Hepatocyte (in vitro differentiated cells): ENCODE data around the gene MMP15. TPM values are rescaled to one million over a fixed set of nuclear protein-coding genes. Genes with fewer than 3 reads are reported as not detected.

ENCODE experiments used
- DNase-seq: peaks from one replicate; pipeline ENCODE4 v3.0.0-alpha.2; 2016; ENCODE audit warnings: low spot score
- H2AFZ ChIP-seq: fragments of 200-600 bp; sonication (generic); 2 replicates; pipeline ENCODE4 v1.6.0; 2016; ENCODE audit warnings: antibody characterized with exemption, mild to moderate bottlenecking
- H3K27ac ChIP-seq: fragments of 200-600 bp; sonication (generic); 2 replicates; pipeline ENCODE4 v1.5.1; 2016; ENCODE audit warnings: mild to moderate bottlenecking
- H3K27me3 ChIP-seq: fragments of 200-600 bp; sonication (generic); 2 replicates; pipeline ENCODE4 v1.6.1; 2016
- H3K36me3 ChIP-seq: fragments of 200-600 bp; sonication (generic); replicated peaks from 2 replicates; pipeline ENCODE4 v1.5.1; 2016; ENCODE audit warnings: low read depth; ENCODE audit not compliant: insufficient read depth
- H3K4me1 ChIP-seq: fragments of 200-600 bp; sonication (generic); 2 replicates; pipeline ENCODE4 v1.5.1; 2016; ENCODE audit warnings: mild to moderate bottlenecking, moderate library complexity; ENCODE audit not compliant: insufficient read depth
- H3K4me2 ChIP-seq: fragments of 200-600 bp; sonication (generic); 2 replicates; pipeline ENCODE4 v1.6.0; 2016
- H3K4me3 ChIP-seq: fragments of 200-600 bp; sonication (generic); 2 replicates; pipeline ENCODE4 v1.5.1; 2016; ENCODE audit warnings: mild to moderate bottlenecking
- H3K79me2 ChIP-seq: fragments of 200-600 bp; sonication (generic); 2 replicates; pipeline ENCODE4 v1.6.0; 2017; ENCODE audit warnings: mild to moderate bottlenecking
- H3K9me2 ChIP-seq: fragments of 200-600 bp; sonication (generic); replicated peaks from 2 replicates; pipeline ENCODE4 v1.6.0; 2017; ENCODE audit warnings: mild to moderate bottlenecking; ENCODE audit not compliant: insufficient read depth
- H3K9me3 ChIP-seq: fragments of 200-600 bp; sonication (generic); 2 replicates; pipeline ENCODE4 v1.5.1; 2016; ENCODE audit warnings: low read depth, mild to moderate bottlenecking
- H4K20me1 ChIP-seq: fragments of 200-600 bp; sonication (generic); 2 replicates; pipeline ENCODE4 v1.6.0; 2016; ENCODE audit warnings: mild to moderate bottlenecking; ENCODE audit not compliant: insufficient read depth, poor library complexity, severe bottlenecking
- CTCF ChIP-seq: fragments of 200-600 bp; sonication (generic); IDR thresholded peaks from 2 replicates; pipeline ENCODE4 v1.5.1; 2016; ENCODE audit warnings: antibody characterized with exemption, mild to moderate bottlenecking; ENCODE audit not compliant: poor library complexity
- EZH2 ChIP-seq: fragments of 200-600 bp; sonication (generic); IDR thresholded peaks from 2 replicates; pipeline ENCODE4 v1.6.1; 2016; ENCODE audit warnings: antibody characterized with exemption, mild to moderate bottlenecking, borderline replicate concordance
- EZH2phosphoT487 ChIP-seq: fragments of 200-600 bp; sonication (generic); IDR thresholded peaks from one replicate; pipeline ENCODE4 v1.6.1; 2018; ENCODE audit warnings: antibody characterized with exemption, mild to moderate bottlenecking, low read depth, moderate library complexity; ENCODE audit not compliant: unreplicated experiment, severe bottlenecking
- WGBS: methylation state at CpG from one replicate; pipeline ENCODE4 v1.1.6; 2016; ENCODE audit warnings: low lambda C conversion rate; ENCODE audit errors: missing lambda C conversion rate; 5-methylcytosine and 5-hydroxymethylcytosine counted together
- polyA plus RNA-seq: library from polyadenylated mRNA; unstranded; fragments of >200 nt; fragmentation: Nextera tagmentation; extraction: Ambion mirVana; gene quantifications from 2 replicates; pipeline ENCODE4 v1.2.1, GENCODE V29; 2016
- total RNA-seq: library from RNA; depleted of rRNA; stranded (reverse); fragments of >200 nt; gene quantifications from 2 replicates; pipeline ENCODE4 v1.2.3, GENCODE V29; 2014

The MMP15 gene
- total and polyA plus RNA-seq, 2 experiments from 2014 or later = 39.0 to 56.1 TPM

GRCh38 chr16:58034774-58035173, 9.2 kb downstream of the MMP15 start:
- H3K9me2 ChIP-seq = no peaks in the 10 kb centered on the region
- TF ChIP-seq EZH2 (no peak), CTCF (no peak), EZH2phosphoT487 (no peak)
- no peak overlapping the region for H2AFZ ChIP-seq
- no peaks in the 10 kb centered on the region for H3K27me3 ChIP-seq
- H3K27ac ChIP-seq = no peak overlapping the region
- peaks cover 21% of the 10 kb centered on the region for H3K79me2 ChIP-seq
- no peaks in the 10 kb centered on the region for H3K9me3 ChIP-seq
- H3K4me1 ChIP-seq = peaks cover 20% of the 10 kb centered on the region
- H3K4me3 ChIP-seq = no peak overlapping the region
- WGBS = 46% methylated on average over 8 of the region's 11 CpGs
- peaks cover 5% of the 10 kb centered on the region for H4K20me1 ChIP-seq
- no peak for DNase-seq
- no peak overlapping the region for H3K4me2 ChIP-seq
- no peaks in the 10 kb centered on the region for H3K36me3 ChIP-seq

GRCh38 chr16:58035356-58036170, 10.0 kb downstream of the MMP15 start:
- peaks cover 5% of the 10 kb centered on the region for H4K20me1 ChIP-seq
- no peaks in the 10 kb centered on the region for H3K36me3 ChIP-seq
- no peaks in the 10 kb centered on the region for H3K9me2 ChIP-seq
- no peak overlapping the region for H3K4me3 ChIP-seq
- H3K9me3 ChIP-seq = no peaks in the 10 kb centered on the region
- TF ChIP-seq EZH2phosphoT487 = no peak
- TF ChIP-seq EZH2 = no peak
- TF ChIP-seq CTCF = no peak
- H3K27me3 ChIP-seq = no peaks in the 10 kb centered on the region
- no peak overlapping the region for H3K4me2 ChIP-seq
- WGBS = 81% methylated on average over 14 of the region's 14 CpGs
- peaks cover 19% of the 10 kb centered on the region for H3K4me1 ChIP-seq
- no peak overlapping the region for H3K27ac ChIP-seq
- DNase-seq = no peak
- H2AFZ ChIP-seq = no peak overlapping the region
- H3K79me2 ChIP-seq = peaks cover 15% of the 10 kb centered on the region

- TF ChIP-seq EZH2phosphoT487 (no peak), EZH2 (no peak), CTCF (no peak)
- no peak for DNase-seq
- no peak overlapping the region for H2AFZ ChIP-seq
- H3K27ac ChIP-seq = no peak overlapping the region
- WGBS = 90% methylated on average over 6 of the region's 6 CpGs
- no peaks in the 10 kb centered on the region for H3K9me2 ChIP-seq
- peaks cover 14% of the 10 kb centered on the region for H3K4me1 ChIP-seq
- no peak overlapping the region for H3K4me3 ChIP-seq
- peaks cover 4% of the 10 kb centered on the region for H3K79me2 ChIP-seq
- no peaks in the 10 kb centered on the region for H3K27me3 ChIP-seq
- no peaks in the 10 kb centered on the region for H3K36me3 ChIP-seq
- no peaks in the 10 kb centered on the region for H3K9me3 ChIP-seq
- H3K4me2 ChIP-seq = no peak overlapping the region
- peaks cover 5% of the 10 kb centered on the region for H4K20me1 ChIP-seq
Measured at GRCh38 chr16:58036943-58037342, 11.4 kb downstream of the MMP15 start.
